ENCODE data around the gene FOXC2.

- TF ChIP-seq POLR2AphosphoS5 (IDR thresholded peaks at IDR 0.05; ENCODE audit: low read depth, low read length) (no peak), POLR2A (IDR thresholded peaks at IDR 0.05; ENCODE audit: low read depth, low read length) (no peak), TAF1 (IDR thresholded peaks at IDR 0.05; ENCODE audit: borderline replicate concordance, low read depth, low read length) (no peak)
These were observed 20.0 kb upstream of the FOXC2 start for GRCh38 chr16:86546638-86547013.
